Activated CD4-positive, CD25-positive, alpha-beta regulatory T cell treated with anti-CD3 and anti-CD28 coated beads, Interleukin-2, amount 50 U/mL, for 72 hours (primary cell): ENCODE data around the gene UNCX.

ENCODE experiments used
- DNase-seq: peaks from one replicate; pipeline ENCODE4 v3.0.0; 2021

UNCX gene

DNA sequence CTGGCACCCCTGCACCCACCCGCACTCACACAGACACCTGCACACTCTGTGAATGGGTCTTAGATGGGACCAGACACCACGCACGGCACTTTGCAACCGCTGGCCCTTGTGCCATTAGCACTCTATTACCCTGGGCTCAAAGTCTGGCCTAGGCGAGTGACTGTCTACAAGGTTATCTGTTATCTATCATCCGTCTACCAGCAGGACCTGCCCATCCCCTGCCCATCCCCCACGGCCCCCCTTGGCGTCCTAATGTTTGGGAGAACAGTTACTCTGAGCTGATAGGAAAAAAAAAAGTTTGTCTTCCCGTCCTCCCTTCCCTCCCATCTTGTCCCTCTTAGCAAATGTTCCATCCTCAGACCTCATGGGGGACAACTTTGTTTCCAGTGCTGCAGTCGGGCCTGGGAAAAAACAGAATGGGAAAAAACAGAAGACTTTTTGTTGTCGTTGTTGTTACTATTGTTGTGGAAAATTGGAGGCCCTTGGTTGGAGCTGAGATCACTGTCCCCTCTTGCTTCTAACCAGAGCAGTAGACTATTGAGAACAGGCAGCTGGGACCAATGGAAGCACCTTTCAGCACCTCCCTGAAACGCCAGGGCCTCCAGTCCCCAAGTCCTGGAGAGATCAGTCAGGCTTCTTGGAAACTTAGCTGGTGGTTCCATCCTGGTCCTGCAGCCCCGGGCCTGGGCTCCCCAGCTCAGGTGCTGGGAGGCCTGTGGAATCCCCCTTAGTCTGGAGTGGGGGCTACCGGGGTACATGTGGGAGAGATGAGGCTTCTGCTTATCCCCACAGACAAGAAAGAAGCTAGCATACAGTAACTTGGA is 12.2 kb downstream of the UNCX start:
- DNase-seq: no peak

DNA sequence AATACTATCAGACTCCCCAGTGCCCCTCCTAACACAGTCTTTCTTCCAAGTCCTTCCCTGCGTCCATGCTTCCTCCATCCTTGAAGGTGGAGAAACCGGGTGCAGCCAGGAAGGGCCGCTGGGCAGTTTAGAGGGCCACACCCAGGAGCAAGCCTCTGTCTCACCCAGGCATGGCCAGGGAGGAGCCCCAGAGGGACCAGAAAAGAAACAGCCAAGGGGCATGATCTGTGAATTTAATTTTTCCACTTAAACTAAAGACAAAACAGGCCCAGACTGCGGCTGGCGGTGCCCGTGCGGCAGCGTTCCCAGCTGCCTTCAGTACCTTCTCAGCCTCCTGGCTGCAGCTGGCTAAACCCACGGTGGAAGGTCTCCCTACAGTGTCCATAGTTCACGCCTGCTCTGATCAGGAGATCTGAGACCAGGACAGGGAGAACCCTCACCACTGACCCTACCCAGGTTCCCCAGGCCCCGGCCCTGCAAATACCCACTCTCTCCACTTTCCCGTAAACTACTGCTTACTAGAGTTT is 12.9 kb downstream of the UNCX start:
- no peak for DNase-seq

GRCh38 chr7:1246160-1246870 is 13.6 kb downstream of the UNCX start:
- no peak for DNase-seq

DNA sequence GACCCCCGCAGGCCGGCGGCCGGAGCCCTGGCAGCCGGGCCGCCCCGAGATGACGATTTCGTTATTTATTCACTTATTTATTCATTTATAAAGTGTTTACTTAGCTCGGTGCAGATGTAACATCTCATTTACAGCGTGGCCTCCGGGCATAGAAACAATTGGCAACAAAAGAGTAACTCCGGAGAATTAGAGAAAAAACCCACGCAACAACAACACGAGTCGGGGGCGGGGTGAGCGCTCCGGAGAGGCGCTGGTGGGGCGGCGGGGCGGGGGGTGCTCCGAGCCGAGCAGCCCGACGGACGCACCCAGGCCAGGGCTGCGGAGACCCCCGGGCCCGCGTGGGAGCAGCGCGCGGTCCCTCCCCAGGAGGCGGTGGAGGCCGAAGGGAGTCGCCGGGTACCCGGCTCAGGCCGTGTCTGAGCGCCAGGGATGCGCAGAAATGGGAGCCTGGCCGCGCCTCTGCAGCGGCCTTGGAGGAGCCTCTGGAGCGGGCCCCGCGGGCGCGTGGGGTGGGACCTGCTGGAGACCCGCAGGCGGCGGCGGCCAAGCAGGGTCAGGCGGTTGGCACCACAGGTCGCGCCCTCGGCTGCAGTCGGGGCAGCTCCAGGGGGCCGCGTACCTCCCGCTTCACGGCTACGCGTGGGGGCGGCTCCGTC is 14.3 kb downstream of the UNCX start:
- DNase-seq: no peak

- no peak for DNase-seq
Observed at GRCh38 chr7:1247527-1248041, 14.9 kb downstream of the UNCX start.

GRCh38 chr7:1248143-1248915 is 15.7 kb downstream of the UNCX start:
- no peak for DNase-seq

GRCh38 chr7:1248916-1249581 is 16.4 kb downstream of the UNCX start:
- DNase-seq: no peak

DNA sequence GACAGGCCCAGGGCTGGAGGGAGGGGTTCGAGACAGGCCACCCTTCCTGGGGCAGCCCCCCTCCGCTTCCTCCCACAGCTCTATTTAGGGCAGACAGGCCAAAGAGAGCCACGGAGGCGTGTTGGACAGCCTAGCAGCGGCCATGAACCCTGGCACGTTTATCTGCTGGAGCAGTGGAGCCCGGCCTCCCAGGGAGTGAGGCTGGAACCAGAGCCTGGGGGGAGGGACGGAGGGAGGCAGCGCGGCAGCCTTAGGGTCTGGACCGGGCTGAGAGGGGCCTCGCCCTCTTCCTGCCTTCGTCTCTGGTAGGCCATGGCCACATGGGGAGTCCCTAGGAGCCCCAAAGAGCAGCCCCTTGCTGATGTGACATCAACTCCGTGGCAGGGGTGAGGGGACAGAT is 17.1 kb downstream of the UNCX start:
- no peak for DNase-seq

DNA sequence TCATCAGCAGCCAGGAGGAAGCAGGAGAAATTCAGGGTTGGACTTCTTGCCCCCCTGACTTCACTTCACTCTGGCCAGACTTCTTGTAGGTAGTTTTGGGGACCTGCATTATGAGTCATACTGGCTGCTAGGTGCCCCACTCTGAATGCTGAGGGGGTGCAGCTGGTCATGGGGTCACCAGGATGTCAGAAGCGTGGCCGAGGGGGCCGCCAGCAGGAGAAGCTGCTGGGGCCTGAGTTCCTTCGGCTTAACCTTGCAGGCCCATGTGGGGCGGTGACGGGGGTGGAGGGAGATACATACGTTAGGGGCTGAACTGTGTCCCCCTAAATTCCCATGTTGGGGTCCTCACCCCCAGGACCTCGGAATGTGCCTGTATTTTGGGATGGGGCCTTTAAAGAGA is 18.2 kb downstream of the UNCX start:
- DNase-seq: no peak

GRCh38 chr7:1251796-1252539 is 19.3 kb downstream of the UNCX start:
- no peak for DNase-seq

GRCh38 chr7:1252540-1253090 is 19.9 kb downstream of the UNCX start:
- DNase-seq: no peak

GRCh38 chr7:1253681-1254181 is 21.1 kb downstream of the UNCX start:
- DNase-seq: no peak

- no peak for DNase-seq
Observed at GRCh38 chr7:1254281-1255079, 21.8 kb downstream of the UNCX start.

DNA sequence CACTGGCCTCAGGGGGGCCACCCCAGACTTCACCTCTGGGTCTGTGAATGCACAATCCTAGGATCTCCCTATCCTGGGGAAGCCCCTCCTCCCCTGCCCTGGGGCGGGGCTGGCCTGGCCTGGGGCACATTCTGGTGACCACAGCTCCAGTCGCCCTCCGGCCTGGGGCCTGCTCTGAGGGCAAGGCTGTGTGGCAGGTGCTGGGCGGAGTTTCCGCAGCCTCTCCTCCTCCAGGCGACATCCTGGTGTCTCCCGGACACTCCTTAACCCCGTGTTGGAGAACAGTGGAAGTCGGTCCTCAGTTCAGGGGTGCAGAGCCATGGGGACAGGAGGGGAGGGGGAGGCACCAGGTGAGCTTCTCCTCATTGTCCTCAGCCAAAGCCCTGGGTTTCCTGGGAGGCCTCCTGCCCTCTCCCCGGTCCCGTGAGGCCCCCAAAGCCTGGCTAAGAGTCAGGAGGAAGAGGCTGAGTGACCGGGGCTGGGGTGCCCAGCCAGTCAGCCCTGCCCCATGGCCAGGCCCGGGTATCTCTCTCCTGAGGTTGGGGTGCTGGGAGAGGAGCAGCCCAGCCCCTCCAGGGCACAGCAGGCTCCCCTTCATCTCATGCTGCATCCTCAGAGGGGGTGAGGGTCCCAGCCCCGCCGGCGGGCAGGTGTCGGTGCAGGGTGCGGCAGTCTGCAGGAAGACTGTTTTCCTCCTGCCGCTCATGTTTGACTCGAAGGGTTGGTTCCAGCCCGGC is 22.6 kb downstream of the UNCX start:
- DNase-seq: no peak

DNA sequence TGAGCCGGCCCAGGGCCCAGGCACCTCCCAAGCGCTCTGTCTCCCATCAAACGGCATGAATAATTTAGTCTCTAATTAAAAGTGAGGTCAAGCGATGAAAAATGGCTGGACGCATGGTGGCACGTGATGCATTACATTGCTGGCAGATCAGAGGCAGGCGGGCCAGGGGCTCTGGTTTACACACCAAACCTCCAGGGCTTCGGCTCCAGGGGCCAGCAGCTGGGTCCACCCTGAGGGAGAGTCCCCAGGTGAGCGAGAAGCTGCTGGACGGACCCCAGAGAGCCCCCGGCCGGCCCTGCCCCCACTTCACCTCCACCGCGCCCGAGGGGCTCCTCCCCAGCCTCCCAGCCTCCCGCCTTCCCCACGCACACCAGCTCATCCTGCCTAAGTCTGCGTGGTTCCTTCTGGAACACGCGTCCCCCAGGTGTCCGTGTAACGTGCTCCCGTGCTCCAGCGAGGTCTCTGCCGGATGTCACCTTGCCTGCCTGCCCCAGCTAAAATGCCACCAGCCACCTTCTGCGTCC is 23.2 kb downstream of the UNCX start:
- DNase-seq: no peak

DNA sequence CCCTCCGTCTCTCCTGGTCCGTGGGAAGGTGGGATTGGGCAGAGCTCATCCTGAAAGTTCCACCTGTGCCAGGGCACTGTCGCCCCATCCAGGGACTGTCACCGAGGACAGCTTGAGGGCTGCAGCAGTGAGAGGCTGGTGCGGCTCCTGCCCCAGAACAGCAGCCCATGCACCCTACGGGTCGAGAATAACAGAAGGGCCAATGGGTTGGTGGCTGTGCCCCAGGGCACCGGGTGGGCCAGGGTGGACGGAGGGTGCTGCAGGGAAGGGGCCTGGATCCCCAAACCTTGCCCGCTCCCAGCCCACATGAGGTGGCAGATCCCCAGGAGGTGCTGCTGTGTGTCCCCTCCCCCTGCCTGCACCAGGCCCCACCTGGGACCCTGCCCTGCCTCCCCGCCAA is 23.9 kb downstream of the UNCX start:
- no peak for DNase-seq

- DNase-seq: no peak
Observed at GRCh38 chr7:1257221-1257620, 24.5 kb downstream of the UNCX start.

- DNase-seq: no peak
Observed at GRCh38 chr7:1257863-1258262, 25.2 kb downstream of the UNCX start.
